Measurements from ENCODE around the gene SEPTIN10. TPM values are rescaled to one million over a fixed set of nuclear protein-coding genes. Genes with fewer than 3 reads are reported as not detected.

The SEPTIN10 gene
- total and polyA plus RNA-seq, 9 of the 15 experiments (the other 6 are each of a cell fraction or from before 2014, with no cell fraction given), result 0.40 TPM; not detected in 8

DNA sequence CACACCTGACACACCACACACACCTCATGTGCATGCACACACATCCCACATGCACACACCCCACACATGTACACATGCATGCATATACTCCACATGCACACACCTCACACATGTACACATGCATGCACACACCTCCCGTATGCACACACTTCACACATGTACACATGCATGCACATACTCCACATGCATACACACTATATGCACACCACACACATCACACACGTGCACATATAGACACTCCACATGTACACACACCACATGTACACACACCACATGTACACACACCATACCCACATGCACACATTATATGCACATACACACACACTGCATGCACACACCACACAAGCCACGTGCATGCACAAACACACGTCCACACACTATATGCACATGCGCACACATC is 100.5 kb downstream of the SEPTIN10 start:
- peaks cover 4% of the 10 kb centered on the region for H4K20me1 ChIP-seq (replicated peaks; ENCODE audit: control insufficient read depth, insufficient read depth, low read length)
- CTCF ChIA-PET (ENCODE audit: low intra/inter-chr PET ratio), result no interaction called here
- H3K4me2 ChIP-seq (ENCODE audit: insufficient read depth, low read length), result no peak overlapping the region
- POLR2A ChIA-PET, result no interaction called here
- FAIRE-seq, result no peak
- in situ Hi-C loops (cut with MboI) (no loop called here), intact Hi-C loops (cut with micrococcal nuclease) (no loop called here)
- H3K79me2 ChIP-seq (ENCODE audit: control insufficient read depth, insufficient read depth, low read length), result no peaks in the 10 kb centered on the region
- no peaks in the 10 kb centered on the region for H3K36me3 ChIP-seq (ENCODE audit: control insufficient read depth, insufficient read depth, low read length)
- peaks cover 0 to 6% of the 10 kb centered on the region in 2 experiments; a peak in 1 of 5 replicates for H3K4me1 ChIP-seq (replicated peaks in 1 of 2; ENCODE audit: control insufficient read depth in 2 of 2, insufficient read depth in 2 of 2, low read length in 2 of 2)
- DNase-seq (ENCODE audit: extremely low read depth in 1 of 4, low spot score in 3 of 4), result no peak
- no peak overlapping the region for H2AFZ ChIP-seq (ENCODE audit: low read depth, low read length)
- peaks cover 0 to 28% of the 10 kb centered on the region in 2 experiments; a peak in 3 of 5 replicates for H3K27me3 ChIP-seq (ENCODE audit: control insufficient read depth in 2 of 2, insufficient read depth in 2 of 2, low read length in 2 of 2)
- TF ChIP-seq ARID2 (IDR thresholded peaks at IDR 0.05), result 0 out of 2 replicates have a peak, but pooled peaks have one; percentile 14
- no peak for TF ChIP-seq ZNF785 (CRISPR knock-in tag; IDR thresholded peaks at IDR 0.05)
- peak in 1 of 2 experiments; percentile 94; a peak in 2 of 4 replicates for TF ChIP-seq KDM1A (IDR thresholded peaks at IDR 0.05)
- H3K4me3 ChIP-seq, result no peak overlapping the region
- no TSS peak for BruUV-seq (replicated peaks)
- H3K9ac ChIP-seq (ENCODE audit: insufficient read depth in 1 of 2, low read depth in 2 of 2, low read length in 2 of 2), result no peak overlapping the region
- WGBS (ENCODE audit: insufficient coverage, low coverage, missing lambda C conversion rate), result 8% methylated on average over 5 of the region's 5 CpGs
- no peak overlapping the region; the same call in 2 of the 3 replicates for H3K27ac ChIP-seq (ENCODE audit: extremely low read depth, low read depth, low read length)
- no peaks in the 10 kb centered on the region for H3K9me3 ChIP-seq (replicated peaks; ENCODE audit: control insufficient read depth, insufficient read depth, low read depth, low read length)
- no peak for ATAC-seq
- H3K9me1 ChIP-seq (ENCODE audit: control insufficient read depth, insufficient read depth, low read length), result no peaks in the 10 kb centered on the region

DNA sequence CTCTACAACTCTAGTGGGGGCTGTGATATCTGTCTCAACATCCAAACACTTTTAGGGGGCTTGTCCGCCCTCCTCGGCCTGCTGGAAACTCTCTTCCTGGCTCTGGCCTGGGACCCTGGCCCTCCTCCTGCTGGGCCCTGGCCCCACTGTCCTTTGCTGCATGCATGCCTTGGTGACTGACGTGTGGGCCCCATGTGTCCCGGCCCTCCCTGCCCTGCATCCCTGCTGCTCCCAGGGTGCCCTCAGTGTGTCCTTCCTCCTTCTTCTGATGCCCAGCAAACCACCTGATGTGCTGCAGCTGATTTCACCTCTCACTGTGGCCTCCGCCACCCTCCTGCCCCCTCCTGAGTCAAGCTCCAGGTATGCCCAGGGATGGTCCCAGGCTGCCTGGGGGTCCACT is 101.7 kb downstream of the SEPTIN10 start:
- Histone ChIP-seq H3K9me1 (ENCODE audit: control insufficient read depth, insufficient read depth, low read length) (no peaks in the 10 kb centered on the region), H4K20me1 (replicated peaks; ENCODE audit: control insufficient read depth, insufficient read depth, low read length) (peaks cover 4% of the 10 kb centered on the region), H3K9ac (ENCODE audit: insufficient read depth in 1 of 2, low read depth in 2 of 2, low read length in 2 of 2) (no peak overlapping the region), H3K27me3 (ENCODE audit: control insufficient read depth in 2 of 2, insufficient read depth in 2 of 2, low read length in 2 of 2) (peaks cover 0 to 17% of the 10 kb centered on the region in 2 experiments; a peak in 2 of 5 replicates), H3K9me3 (replicated peaks; ENCODE audit: control insufficient read depth, insufficient read depth, low read depth, low read length) (no peaks in the 10 kb centered on the region), H3K4me3 (no peak overlapping the region), H3K36me3 (ENCODE audit: control insufficient read depth, insufficient read depth, low read length) (no peaks in the 10 kb centered on the region), H3K27ac (ENCODE audit: extremely low read depth, low read depth, low read length) (no peak overlapping the region), H2AFZ (ENCODE audit: low read depth, low read length) (no peak overlapping the region), H3K4me1 (replicated peaks in 1 of 2; ENCODE audit: control insufficient read depth in 2 of 2, insufficient read depth in 2 of 2, low read length in 2 of 2) (peaks cover 0 to 6% of the 10 kb centered on the region in 2 experiments; a peak in 1 of 5 replicates), H3K79me2 (ENCODE audit: control insufficient read depth, insufficient read depth, low read length) (no peaks in the 10 kb centered on the region), H3K4me2 (ENCODE audit: insufficient read depth, low read length) (no peak overlapping the region)
- ChIA-PET POLR2A (no interaction called here), CTCF (ENCODE audit: low intra/inter-chr PET ratio) (no interaction called here)
- in situ Hi-C loops (cut with MboI), result no loop called here
- ATAC-seq (no peak), DNase-seq (ENCODE audit: extremely low read depth in 1 of 4, low spot score in 3 of 4) (no peak), FAIRE-seq (no peak)
- no TSS peak for BruUV-seq (replicated peaks)
- intact Hi-C loops (cut with micrococcal nuclease), result no loop called here
- 4% methylated on average over 4 of the region's 5 CpGs for WGBS (ENCODE audit: insufficient coverage, low coverage, missing lambda C conversion rate)
- TF ChIP-seq ZNF436 (CRISPR knock-in tag; IDR thresholded peaks at IDR 0.05) (no peak), ZNF780A (CRISPR knock-in tag; IDR thresholded peaks at IDR 0.05) (no peak), RBM25 (IDR thresholded peaks at IDR 0.05; ENCODE audit: low read depth, low read length, severe bottlenecking) (no peak), ERF (CRISPR knock-in tag; IDR thresholded peaks at IDR 0.05) (no peak), NCOA6 (IDR thresholded peaks at IDR 0.05) (no peak), PRPF4 (IDR thresholded peaks at IDR 0.05; ENCODE audit: insufficient read depth, low read depth, low read length, poor library complexity, severe bottlenecking) (no peak), SAP30 (IDR thresholded peaks at IDR 0.05; ENCODE audit: borderline replicate concordance, insufficient read depth, low read depth, low read length, poor library complexity, severe bottlenecking) (no peak), ZNF696 (CRISPR knock-in tag; conservative IDR thresholded peaks at IDR 0.05) (no peak)
- TF ChIP-seq, protein P1, sequence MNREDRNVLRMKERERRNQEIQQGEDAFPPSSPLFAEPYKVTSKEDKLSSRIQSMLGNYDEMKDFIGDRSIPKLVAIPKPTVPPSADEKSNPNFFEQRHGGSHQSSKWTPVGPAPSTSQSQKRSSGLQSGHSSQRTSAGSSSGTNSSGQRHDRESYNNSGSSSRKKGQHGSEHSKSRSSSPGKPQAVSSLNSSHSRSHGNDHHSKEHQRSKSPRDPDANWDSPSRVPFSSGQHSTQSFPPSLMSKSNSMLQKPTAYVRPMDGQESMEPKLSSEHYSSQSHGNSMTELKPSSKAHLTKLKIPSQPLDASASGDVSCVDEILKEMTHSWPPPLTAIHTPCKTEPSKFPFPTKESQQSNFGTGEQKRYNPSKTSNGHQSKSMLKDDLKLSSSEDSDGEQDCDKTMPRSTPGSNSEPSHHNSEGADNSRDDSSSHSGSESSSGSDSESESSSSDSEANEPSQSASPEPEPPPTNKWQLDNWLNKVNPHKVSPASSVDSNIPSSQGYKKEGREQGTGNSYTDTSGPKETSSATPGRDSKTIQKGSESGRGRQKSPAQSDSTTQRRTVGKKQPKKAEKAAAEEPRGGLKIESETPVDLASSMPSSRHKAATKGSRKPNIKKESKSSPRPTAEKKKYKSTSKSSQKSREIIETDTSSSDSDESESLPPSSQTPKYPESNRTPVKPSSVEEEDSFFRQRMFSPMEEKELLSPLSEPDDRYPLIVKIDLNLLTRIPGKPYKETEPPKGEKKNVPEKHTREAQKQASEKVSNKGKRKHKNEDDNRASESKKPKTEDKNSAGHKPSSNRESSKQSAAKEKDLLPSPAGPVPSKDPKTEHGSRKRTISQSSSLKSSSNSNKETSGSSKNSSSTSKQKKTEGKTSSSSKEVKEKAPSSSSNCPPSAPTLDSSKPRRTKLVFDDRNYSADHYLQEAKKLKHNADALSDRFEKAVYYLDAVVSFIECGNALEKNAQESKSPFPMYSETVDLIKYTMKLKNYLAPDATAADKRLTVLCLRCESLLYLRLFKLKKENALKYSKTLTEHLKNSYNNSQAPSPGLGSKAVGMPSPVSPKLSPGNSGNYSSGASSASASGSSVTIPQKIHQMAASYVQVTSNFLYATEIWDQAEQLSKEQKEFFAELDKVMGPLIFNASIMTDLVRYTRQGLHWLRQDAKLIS (CRISPR knock-in tag; IDR thresholded peaks at IDR 0.05), result no peak

Data from K562 (cell line).